OCI-LY3 (cell line): ENCODE data around the gene UQCC3.

Experiments
- EZH2phosphoT487 ChIP-seq: fragments of 200-600 bp; shearing (Covaris generic); IDR thresholded peaks from 2 replicates; pipeline ENCODE4 v1.6.1; 2018; ENCODE audit warnings: antibody characterized with exemption, mixed run types, low read depth
- TF ChIP-seq, protein P1 (sequence below): fragments of 200-600, 300-600 bp; sonication (generic); IDR thresholded peaks from 2 replicates; pipeline ENCODE4 v1.5.1; 2014; ENCODE audit warnings: antibody characterized with exemption, low read length, low read depth

DNA sequence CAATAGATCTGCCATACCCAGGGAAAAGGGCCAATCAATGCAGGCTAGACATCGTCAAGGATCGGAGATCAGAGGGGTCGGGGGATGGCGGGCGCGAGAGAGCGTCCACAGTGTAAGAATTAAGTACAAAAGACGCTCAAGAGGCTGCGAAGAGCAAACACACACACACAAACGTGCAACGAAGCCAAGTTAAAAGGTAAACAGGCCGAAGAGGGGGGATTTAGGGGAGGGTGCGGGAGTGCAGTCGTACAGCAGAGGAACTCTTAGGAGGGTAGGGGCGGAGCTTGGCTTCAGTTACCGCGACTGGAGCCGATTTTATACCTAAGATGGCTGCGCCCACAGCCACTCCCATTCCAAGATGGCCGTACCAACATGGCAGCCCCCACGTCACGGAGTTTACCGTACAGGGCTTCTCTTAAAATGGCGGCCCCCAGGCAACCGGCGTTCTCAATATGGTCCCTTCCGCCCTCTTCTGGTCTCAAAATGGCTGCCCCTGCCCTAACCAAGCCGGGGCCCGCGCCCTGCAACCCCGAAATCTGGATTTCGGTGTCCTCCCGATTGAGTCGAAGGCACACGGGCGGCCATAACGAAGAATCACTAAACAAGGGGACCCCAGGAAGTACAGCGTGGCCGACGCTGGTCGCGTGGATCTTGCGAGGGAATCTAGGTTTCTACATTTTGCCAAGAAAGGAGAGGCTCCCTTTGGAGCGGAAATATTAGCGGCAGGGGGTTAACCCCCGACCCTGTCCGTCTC lies 38.0 kb downstream of the UQCC3 start:
- TF ChIP-seq, protein P1, sequence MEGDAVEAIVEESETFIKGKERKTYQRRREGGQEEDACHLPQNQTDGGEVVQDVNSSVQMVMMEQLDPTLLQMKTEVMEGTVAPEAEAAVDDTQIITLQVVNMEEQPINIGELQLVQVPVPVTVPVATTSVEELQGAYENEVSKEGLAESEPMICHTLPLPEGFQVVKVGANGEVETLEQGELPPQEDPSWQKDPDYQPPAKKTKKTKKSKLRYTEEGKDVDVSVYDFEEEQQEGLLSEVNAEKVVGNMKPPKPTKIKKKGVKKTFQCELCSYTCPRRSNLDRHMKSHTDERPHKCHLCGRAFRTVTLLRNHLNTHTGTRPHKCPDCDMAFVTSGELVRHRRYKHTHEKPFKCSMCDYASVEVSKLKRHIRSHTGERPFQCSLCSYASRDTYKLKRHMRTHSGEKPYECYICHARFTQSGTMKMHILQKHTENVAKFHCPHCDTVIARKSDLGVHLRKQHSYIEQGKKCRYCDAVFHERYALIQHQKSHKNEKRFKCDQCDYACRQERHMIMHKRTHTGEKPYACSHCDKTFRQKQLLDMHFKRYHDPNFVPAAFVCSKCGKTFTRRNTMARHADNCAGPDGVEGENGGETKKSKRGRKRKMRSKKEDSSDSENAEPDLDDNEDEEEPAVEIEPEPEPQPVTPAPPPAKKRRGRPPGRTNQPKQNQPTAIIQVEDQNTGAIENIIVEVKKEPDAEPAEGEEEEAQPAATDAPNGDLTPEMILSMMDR: no peak
- no peak for TF ChIP-seq EZH2phosphoT487
